Vagina (tissue), 2 donors: ENCODE data around the gene TULP4. TPM values are rescaled to one million over a fixed set of nuclear protein-coding genes. Genes with fewer than 3 reads are reported as not detected.
"Not testable (repeated sequence)": the region's sequence is repeated elsewhere in the genome, so short reads cannot be mapped to it uniquely, and the experiment has no call there.

Source experiments
- DNase-seq, 2 donors: peaks; one replicate each; pipeline ENCODE4 v3.0.0-alpha.2; 2017; ENCODE audit errors: extremely low spot score in 2 of 2
- H3K27ac ChIP-seq: fragments of 200-600 bp; sonication (generic); one replicate; pipeline ENCODE4 v1.5.1; 2019
- H3K27me3 ChIP-seq: fragments of 200-600 bp; sonication (generic); one replicate; pipeline ENCODE4 v1.5.1; 2019
- H3K36me3 ChIP-seq, 2 donors: fragments of 200-600 bp; sonication (generic); one replicate each; pipeline ENCODE4 v1.5.1; 2017 to 2019
- H3K4me1 ChIP-seq: fragments of 200-600 bp; sonication (generic); one replicate; pipeline ENCODE4 v1.5.1; 2019
- H3K4me3 ChIP-seq, 2 donors: fragments of 200-600 bp; sonication (generic); 1 replicate in 1 of 2; 2 replicates in 1 of 2; pipeline ENCODE4 v1.5.1; 2016 to 2019
- H3K9me3 ChIP-seq: fragments of 200-600 bp; sonication (generic); one replicate; pipeline ENCODE4 v1.5.1; 2019
- POLR2A ChIP-seq, 2 donors: fragments of 450-650 bp; IDR thresholded peaks; one replicate each; pipeline ENCODE4 v1.6.1; 2017; ENCODE audit warnings: antibody characterized with exemption in 2 of 2, mild to moderate bottlenecking in 2 of 2, moderate library complexity in 2 of 2
- POLR2AphosphoS5 ChIP-seq, 2 donors: sonication (generic); formaldehyde crosslinking; IDR thresholded peaks; one replicate each; pipeline ENCODE4 v1.9.0; 2017; ENCODE audit warnings: antibody characterized with exemption in 2 of 2, mild to moderate bottlenecking in 2 of 2, low read depth in 1 of 2; ENCODE audit not compliant: insufficient read depth in 1 of 2
- intact Hi-C: fragments of 100-400 bp; cut with DNase I; formaldehyde crosslinking; loops from one replicate; pipeline ENCODE4 v1.15.1; 2023
- total RNA-seq: library from RNA; depleted of rRNA; stranded (reverse); fragments of >200 nt; gene quantifications from one replicate; pipeline ENCODE4 v1.2.3, GENCODE V29; 2016
- TF ChIP-seq, protein P1 (sequence below), 3 experiments: fragments of 450-650 bp in 2 of 3; fragments of 200-600 bp in 1 of 3; sonication (generic) in 1 of 3; IDR thresholded peaks; one replicate each; pipeline ENCODE4 v1.5.1; 2017 to 2019; ENCODE audit warnings: antibody characterized with exemption in 3 of 3, mild to moderate bottlenecking in 2 of 3, moderate library complexity in 2 of 3

The TULP4 gene
- total RNA-seq, 1 donor from 2014 or later, result 79.8 TPM

GRCh38 chr6:158293122-158293521, 19.1 kb upstream of the TULP4 start:
- no peaks in the 10 kb centered on the region for H3K4me1 ChIP-seq
- H3K27me3 ChIP-seq, result no peaks in the 10 kb centered on the region
- peaks cover 13% of the 10 kb centered on the region for H3K9me3 ChIP-seq
- H3K4me3 ChIP-seq, result no peak overlapping the region
- no peak for DNase-seq
- peaks cover 0 to 9% of the 10 kb centered on the region in 2 donors for H3K36me3 ChIP-seq
- TF ChIP-seq, protein P1, sequence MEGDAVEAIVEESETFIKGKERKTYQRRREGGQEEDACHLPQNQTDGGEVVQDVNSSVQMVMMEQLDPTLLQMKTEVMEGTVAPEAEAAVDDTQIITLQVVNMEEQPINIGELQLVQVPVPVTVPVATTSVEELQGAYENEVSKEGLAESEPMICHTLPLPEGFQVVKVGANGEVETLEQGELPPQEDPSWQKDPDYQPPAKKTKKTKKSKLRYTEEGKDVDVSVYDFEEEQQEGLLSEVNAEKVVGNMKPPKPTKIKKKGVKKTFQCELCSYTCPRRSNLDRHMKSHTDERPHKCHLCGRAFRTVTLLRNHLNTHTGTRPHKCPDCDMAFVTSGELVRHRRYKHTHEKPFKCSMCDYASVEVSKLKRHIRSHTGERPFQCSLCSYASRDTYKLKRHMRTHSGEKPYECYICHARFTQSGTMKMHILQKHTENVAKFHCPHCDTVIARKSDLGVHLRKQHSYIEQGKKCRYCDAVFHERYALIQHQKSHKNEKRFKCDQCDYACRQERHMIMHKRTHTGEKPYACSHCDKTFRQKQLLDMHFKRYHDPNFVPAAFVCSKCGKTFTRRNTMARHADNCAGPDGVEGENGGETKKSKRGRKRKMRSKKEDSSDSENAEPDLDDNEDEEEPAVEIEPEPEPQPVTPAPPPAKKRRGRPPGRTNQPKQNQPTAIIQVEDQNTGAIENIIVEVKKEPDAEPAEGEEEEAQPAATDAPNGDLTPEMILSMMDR (IDR thresholded peaks at IDR 0.05), result no peak
- TF ChIP-seq POLR2A (IDR thresholded peaks at IDR 0.05), result no peak
- no peak for TF ChIP-seq POLR2AphosphoS5 (IDR thresholded peaks at IDR 0.05; ENCODE audit: insufficient read depth in 1 of 2, low read depth in 1 of 2)
- intact Hi-C loops, result no loop called here
- no peak overlapping the region for H3K27ac ChIP-seq

DNA sequence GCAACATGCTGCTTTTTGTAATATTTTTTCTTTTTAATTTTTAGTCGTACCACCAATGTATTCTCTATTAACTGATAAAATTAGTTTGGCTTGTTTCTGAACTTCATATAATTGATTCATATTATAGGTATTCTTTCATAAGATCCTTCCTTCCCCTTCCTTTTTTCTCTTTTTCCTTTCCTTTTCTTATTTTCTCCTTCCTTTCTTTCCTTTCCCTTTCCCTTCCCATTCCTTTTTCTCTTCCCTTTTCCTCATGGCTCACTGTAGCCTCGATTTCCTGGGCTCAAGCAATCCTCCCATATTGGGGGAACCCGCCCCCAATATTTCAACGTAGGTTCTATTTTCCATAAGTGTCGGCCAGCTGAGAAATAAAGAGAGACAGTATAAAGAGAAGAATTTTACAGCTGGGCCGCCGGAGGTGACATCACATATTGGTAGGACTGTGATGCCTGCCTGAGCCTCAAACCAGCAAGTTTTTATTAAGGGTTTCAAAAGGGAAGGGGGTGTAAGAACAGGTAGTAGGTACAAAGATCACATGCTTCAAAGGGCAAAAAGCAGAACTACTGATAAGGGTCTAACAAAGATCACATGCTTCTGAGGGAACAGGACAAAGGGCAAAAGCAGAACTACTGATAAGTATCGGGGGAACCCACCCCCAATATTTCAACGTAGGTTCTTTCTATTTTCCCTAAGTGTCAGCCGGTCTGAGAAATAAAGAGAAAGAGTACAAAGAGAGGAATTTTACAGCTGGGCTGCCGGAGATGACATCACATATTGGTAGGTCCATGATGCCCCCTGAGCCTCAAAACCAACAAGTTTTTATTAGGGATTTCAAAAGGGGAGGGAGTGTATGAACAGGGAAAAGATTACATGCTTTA, 16.1 kb upstream of the TULP4 start:
- H3K27me3 ChIP-seq, H3K4me1 ChIP-seq, DNase-seq, H3K36me3 ChIP-seq, H3K27ac ChIP-seq, intact Hi-C loops, H3K4me3 ChIP-seq: not testable (repeated sequence)
- peaks cover 13% of the 10 kb centered on the region for H3K9me3 ChIP-seq

- peaks cover 13% of the 10 kb centered on the region for H3K9me3 ChIP-seq
- DNase-seq, H3K27ac ChIP-seq, H3K27me3 ChIP-seq, H3K36me3 ChIP-seq, H3K4me3 ChIP-seq, H3K4me1 ChIP-seq, intact Hi-C loops: not testable (repeated sequence)
Measured at GRCh38 chr6:158296854-158297324, 15.4 kb upstream of the TULP4 start.

GRCh38 chr6:158297657-158298056, 14.6 kb upstream of the TULP4 start:
- DNase-seq, H3K27ac ChIP-seq, intact Hi-C loops, H3K27me3 ChIP-seq, H3K4me3 ChIP-seq, H3K36me3 ChIP-seq: not testable (repeated sequence)
- Histone ChIP-seq H3K4me1 (peaks cover 10% of the 10 kb centered on the region), H3K9me3 (peaks cover 13% of the 10 kb centered on the region)

- intact Hi-C loops, H3K36me3 ChIP-seq, H3K4me3 ChIP-seq, H3K27ac ChIP-seq, H3K27me3 ChIP-seq, DNase-seq: not testable (repeated sequence)
- peaks cover 14% of the 10 kb centered on the region for H3K4me1 ChIP-seq
- peaks cover 13% of the 10 kb centered on the region for H3K9me3 ChIP-seq
- peak in 1 of 2 donors; percentile 38 for TF ChIP-seq POLR2AphosphoS5 (IDR thresholded peaks at IDR 0.05; ENCODE audit: insufficient read depth in 1 of 2, low read depth in 1 of 2)
Measured at GRCh38 chr6:158300306-158301143, 11.7 kb upstream of the TULP4 start.

GRCh38 chr6:158301561-158301960, 10.7 kb upstream of the TULP4 start:
- H3K27me3 ChIP-seq, intact Hi-C loops, H3K9me3 ChIP-seq, DNase-seq, H3K27ac ChIP-seq, H3K36me3 ChIP-seq, H3K4me3 ChIP-seq: not testable (repeated sequence)
- peaks cover 14% of the 10 kb centered on the region for H3K4me1 ChIP-seq

GRCh38 chr6:158302195-158302796, 10.0 kb upstream of the TULP4 start:
- intact Hi-C loops, H3K4me3 ChIP-seq, H3K27me3 ChIP-seq, H3K36me3 ChIP-seq, H3K9me3 ChIP-seq, H3K27ac ChIP-seq, DNase-seq: not testable (repeated sequence)
- H3K4me1 ChIP-seq, result peaks cover 14% of the 10 kb centered on the region
